Measurements from ENCODE around the gene PDE1C. TPM values are rescaled to one million over a fixed set of nuclear protein-coding genes. Genes with fewer than 3 reads are reported as not detected.
A peak's percentile ranks its signal among the peaks of the same experiment; 100 is the strongest.

The PDE1C gene
- total and polyA plus RNA-seq, 2 donors (not counting 1 experiment from before 2014, with no cell fraction given) = 16.6 to 27.6 TPM

DNA sequence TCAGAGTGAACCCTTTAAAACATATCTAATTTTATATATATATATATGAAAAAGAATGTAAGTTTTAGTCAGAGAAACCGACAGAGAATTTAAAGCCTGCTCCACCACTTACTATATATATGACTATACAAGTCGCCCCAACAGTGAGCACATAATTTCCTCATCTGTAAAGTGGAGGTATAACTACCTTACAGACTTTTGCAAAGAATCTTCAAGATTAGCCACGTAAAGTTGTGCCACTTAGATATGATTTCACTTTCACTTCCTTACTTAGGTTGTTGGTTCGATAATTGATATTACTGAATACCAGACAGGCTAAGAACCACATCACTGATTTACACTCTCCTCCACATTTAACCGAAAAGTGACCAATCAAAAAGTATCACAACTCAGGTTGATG lies 94.7 kb downstream of the PDE1C start:
- Histone ChIP-seq H3K4me1 (ENCODE audit: control insufficient read depth, extremely low read depth, insufficient read depth, low read length) (no peaks in the 10 kb centered on the region), H3K27me3 (ENCODE audit: control insufficient read depth, insufficient read depth, low read length) (no peaks in the 10 kb centered on the region), H3K9ac (ENCODE audit: insufficient read depth, low read length) (no peak overlapping the region), H3K9me3 (ENCODE audit: control insufficient read depth, insufficient read depth, low read depth, low read length) (no peaks in the 10 kb centered on the region), H3K4me3 (replicated peaks in 1 of 4; ENCODE audit: control extremely low read depth in 1 of 4, insufficient read depth in 1 of 4, low read depth in 3 of 4, low read length in 4 of 4) (no peak overlapping the region), H4K20me1 (ENCODE audit: control insufficient read depth, extremely low read depth, insufficient read depth, low read length) (no peaks in the 10 kb centered on the region), H3K4me2 (ENCODE audit: extremely low read depth, insufficient read depth, low read length) (no peak overlapping the region), H3K27ac (ENCODE audit: insufficient read depth, low read length) (no peak overlapping the region), H3K36me3 (ENCODE audit: control insufficient read depth, insufficient read depth, low read length) (no peaks in the 10 kb centered on the region), H2AFZ (ENCODE audit: low read length) (no peak overlapping the region), H3K79me2 (ENCODE audit: control insufficient read depth, insufficient read depth, low read length) (no peaks in the 10 kb centered on the region)
- TF ChIP-seq EZH2 (IDR thresholded peaks at IDR 0.05; ENCODE audit: low read length, missing control alignments) = no peak
- TF ChIP-seq, protein P1, sequence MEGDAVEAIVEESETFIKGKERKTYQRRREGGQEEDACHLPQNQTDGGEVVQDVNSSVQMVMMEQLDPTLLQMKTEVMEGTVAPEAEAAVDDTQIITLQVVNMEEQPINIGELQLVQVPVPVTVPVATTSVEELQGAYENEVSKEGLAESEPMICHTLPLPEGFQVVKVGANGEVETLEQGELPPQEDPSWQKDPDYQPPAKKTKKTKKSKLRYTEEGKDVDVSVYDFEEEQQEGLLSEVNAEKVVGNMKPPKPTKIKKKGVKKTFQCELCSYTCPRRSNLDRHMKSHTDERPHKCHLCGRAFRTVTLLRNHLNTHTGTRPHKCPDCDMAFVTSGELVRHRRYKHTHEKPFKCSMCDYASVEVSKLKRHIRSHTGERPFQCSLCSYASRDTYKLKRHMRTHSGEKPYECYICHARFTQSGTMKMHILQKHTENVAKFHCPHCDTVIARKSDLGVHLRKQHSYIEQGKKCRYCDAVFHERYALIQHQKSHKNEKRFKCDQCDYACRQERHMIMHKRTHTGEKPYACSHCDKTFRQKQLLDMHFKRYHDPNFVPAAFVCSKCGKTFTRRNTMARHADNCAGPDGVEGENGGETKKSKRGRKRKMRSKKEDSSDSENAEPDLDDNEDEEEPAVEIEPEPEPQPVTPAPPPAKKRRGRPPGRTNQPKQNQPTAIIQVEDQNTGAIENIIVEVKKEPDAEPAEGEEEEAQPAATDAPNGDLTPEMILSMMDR (conservative IDR thresholded peaks at IDR 0.05 in 1 of 2, IDR thresholded peaks at IDR 0.05 in 1 of 2; ENCODE audit: low read depth in 1 of 2, low read length in 2 of 2) = no peak
- DNase-seq (ENCODE audit: low read depth in 2 of 2) = no peak

DNA sequence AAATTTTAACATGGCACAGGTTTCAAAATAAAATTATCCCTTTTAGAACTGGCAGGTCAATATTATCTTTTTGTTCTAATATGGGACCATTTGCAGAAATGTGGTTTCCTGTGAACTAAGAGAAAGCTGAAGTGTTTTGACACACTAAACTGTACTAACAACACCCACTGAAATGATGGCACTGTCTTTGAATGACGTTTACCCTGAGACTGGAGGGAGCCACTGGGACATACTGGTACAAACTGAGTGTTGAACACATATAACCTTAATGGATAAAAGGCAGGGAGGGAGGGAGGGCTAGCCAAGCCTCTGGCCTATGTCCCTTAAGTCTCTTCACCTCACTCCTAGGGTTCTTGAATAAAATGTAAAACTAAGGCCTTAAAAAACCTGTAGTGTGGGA lies 95.9 kb downstream of the PDE1C start:
- no peaks in the 10 kb centered on the region for H3K36me3 ChIP-seq (ENCODE audit: control insufficient read depth, insufficient read depth, low read length)
- H3K4me1 ChIP-seq (ENCODE audit: control insufficient read depth, extremely low read depth, insufficient read depth, low read length) = no peaks in the 10 kb centered on the region
- DNase-seq (ENCODE audit: low read depth in 2 of 2) = no peak
- no peaks in the 10 kb centered on the region for H3K27me3 ChIP-seq (ENCODE audit: control insufficient read depth, insufficient read depth, low read length)
- H2AFZ ChIP-seq (ENCODE audit: low read length) = no peak overlapping the region
- H3K79me2 ChIP-seq (ENCODE audit: control insufficient read depth, insufficient read depth, low read length) = no peaks in the 10 kb centered on the region
- no peaks in the 10 kb centered on the region for H3K9me3 ChIP-seq (ENCODE audit: control insufficient read depth, insufficient read depth, low read depth, low read length)
- no peak overlapping the region for H3K9ac ChIP-seq (ENCODE audit: insufficient read depth, low read length)
- no peak overlapping the region for H3K4me2 ChIP-seq (ENCODE audit: extremely low read depth, insufficient read depth, low read length)
- no peak for TF ChIP-seq EZH2 (IDR thresholded peaks at IDR 0.05; ENCODE audit: low read length, missing control alignments)
- TF ChIP-seq, protein P1 (conservative IDR thresholded peaks at IDR 0.05 in 1 of 2, IDR thresholded peaks at IDR 0.05 in 1 of 2; ENCODE audit: low read depth in 1 of 2, low read length in 2 of 2) = no peak
- H3K27ac ChIP-seq (ENCODE audit: insufficient read depth, low read length) = no peak overlapping the region
- H4K20me1 ChIP-seq (ENCODE audit: control insufficient read depth, extremely low read depth, insufficient read depth, low read length) = no peaks in the 10 kb centered on the region
- H3K4me3 ChIP-seq (replicated peaks in 1 of 4; ENCODE audit: control extremely low read depth in 1 of 4, insufficient read depth in 1 of 4, low read depth in 3 of 4, low read length in 4 of 4) = no peak overlapping the region

DNA sequence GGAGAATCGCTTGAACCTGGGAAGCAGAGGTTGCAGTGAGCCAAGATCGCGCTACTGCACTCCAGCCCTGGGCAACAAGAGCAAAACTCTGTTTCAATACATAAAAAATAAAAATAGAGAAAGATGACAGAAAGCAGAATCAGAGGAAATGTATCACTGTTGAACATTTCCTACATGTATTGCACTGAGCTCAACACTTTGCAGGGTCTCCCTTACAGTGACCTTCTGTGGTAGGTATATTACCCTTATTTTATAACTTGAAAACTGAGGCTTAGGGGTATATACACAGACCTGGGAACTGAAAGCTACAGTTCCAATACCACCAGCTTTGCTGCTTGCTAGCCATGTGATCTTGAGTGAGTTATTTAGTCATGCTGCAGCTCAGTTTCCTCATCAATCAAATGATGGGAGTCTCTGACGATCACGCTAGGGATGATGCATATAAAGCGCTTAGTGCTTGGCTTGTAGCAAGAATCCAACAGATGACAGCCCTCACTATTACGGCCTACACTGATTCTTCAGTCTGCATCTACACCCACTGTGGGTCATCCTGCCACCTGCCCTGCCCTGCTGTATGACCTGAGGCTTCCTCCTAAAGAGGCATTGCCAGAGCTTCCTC lies 99.0 kb downstream of the PDE1C start:
- Histone ChIP-seq H3K4me1 (ENCODE audit: control insufficient read depth, extremely low read depth, insufficient read depth, low read length) (no peaks in the 10 kb centered on the region), H3K36me3 (ENCODE audit: control insufficient read depth, insufficient read depth, low read length) (no peaks in the 10 kb centered on the region), H4K20me1 (ENCODE audit: control insufficient read depth, extremely low read depth, insufficient read depth, low read length) (no peaks in the 10 kb centered on the region), H3K27me3 (ENCODE audit: control insufficient read depth, insufficient read depth, low read length) (no peaks in the 10 kb centered on the region), H3K9ac (ENCODE audit: insufficient read depth, low read length) (no peak overlapping the region), H3K9me3 (ENCODE audit: control insufficient read depth, insufficient read depth, low read depth, low read length) (no peaks in the 10 kb centered on the region), H3K4me2 (ENCODE audit: extremely low read depth, insufficient read depth, low read length) (no peak overlapping the region), H3K4me3 (replicated peaks in 1 of 4; ENCODE audit: control extremely low read depth in 1 of 4, insufficient read depth in 1 of 4, low read depth in 3 of 4, low read length in 4 of 4) (no peak overlapping the region), H3K27ac (ENCODE audit: insufficient read depth, low read length) (no peak overlapping the region), H2AFZ (ENCODE audit: low read length) (no peak overlapping the region), H3K79me2 (ENCODE audit: control insufficient read depth, insufficient read depth, low read length) (no peaks in the 10 kb centered on the region)
- TF ChIP-seq EZH2 (IDR thresholded peaks at IDR 0.05; ENCODE audit: low read length, missing control alignments) = no peak
- TF ChIP-seq, protein P1 (conservative IDR thresholded peaks at IDR 0.05 in 1 of 2, IDR thresholded peaks at IDR 0.05 in 1 of 2; ENCODE audit: low read depth in 1 of 2, low read length in 2 of 2) = no peak
- peak in 1 of 2 donors; percentile 70 for DNase-seq (ENCODE audit: low read depth in 2 of 2)
